ENCODE data around the gene UGT1A8.
"Not testable (repeated sequence)": the region's sequence is repeated elsewhere in the genome, so short reads cannot be mapped to it uniquely, and the experiment has no call there.

The UGT1A8 gene

GRCh38 chr2:233605680-233606079 lies 11.8 kb upstream of the UGT1A8 start:
- Histone ChIP-seq H3K9me3 (ENCODE audit: insufficient read depth, low read length) (peaks cover 11% of the 10 kb centered on the region; the same call in 1 of the 2 replicates), H3K36me3 (ENCODE audit: insufficient read depth, insufficient read length, low read length) (no peaks in the 10 kb centered on the region), H3K27me3 (ENCODE audit: insufficient read depth, insufficient read length) (no peaks in the 10 kb centered on the region), H3K9ac (ENCODE audit: insufficient read length, low read depth) (no peak overlapping the region), H3K4me3 (ENCODE audit: insufficient read length, low read depth) (no peak overlapping the region), H3K4me1 (ENCODE audit: insufficient read depth, insufficient read length) (no peaks in the 10 kb centered on the region)
- TF ChIP-seq SUZ12 (IDR thresholded peaks at IDR 0.05; ENCODE audit: extremely low read depth, insufficient read depth, insufficient read length) (no peak), ZNF274 (IDR thresholded peaks at IDR 0.05; ENCODE audit: low read depth, low read length) (no peak), YY1 (IDR thresholded peaks at IDR 0.05; ENCODE audit: insufficient read depth, insufficient read length) (no peak)
- DNase-seq (ENCODE audit: low read depth, low spot score): no peak

- H3K36me3 ChIP-seq (ENCODE audit: insufficient read depth, insufficient read length, low read length): no peaks in the 10 kb centered on the region
- H3K27me3 ChIP-seq (ENCODE audit: insufficient read depth, insufficient read length): no peaks in the 10 kb centered on the region
- DNase-seq (ENCODE audit: low read depth, low spot score): no peak
- H3K9ac ChIP-seq (ENCODE audit: insufficient read length, low read depth): no peak overlapping the region
- no peak overlapping the region for H3K4me3 ChIP-seq (ENCODE audit: insufficient read length, low read depth)
- no peaks in the 10 kb centered on the region for H3K4me1 ChIP-seq (ENCODE audit: insufficient read depth, insufficient read length)
- H3K9me3 ChIP-seq (ENCODE audit: insufficient read depth, low read length): peaks cover 9% of the 10 kb centered on the region; the same call in 1 of the 2 replicates
- no peak for TF ChIP-seq ZNF274 (IDR thresholded peaks at IDR 0.05; ENCODE audit: low read depth, low read length)
- no peak for TF ChIP-seq SUZ12 (IDR thresholded peaks at IDR 0.05; ENCODE audit: extremely low read depth, insufficient read depth, insufficient read length)
- no peak for TF ChIP-seq YY1 (IDR thresholded peaks at IDR 0.05; ENCODE audit: insufficient read depth, insufficient read length)
Observed at GRCh38 chr2:233611284-233611683, 6.1 kb upstream of the UGT1A8 start.

GRCh38 chr2:233620204-233620603 lies 2.8 kb downstream of the UGT1A8 start:
- DNase-seq (ENCODE audit: low read depth, low spot score): no peak
- Histone ChIP-seq H3K36me3 (ENCODE audit: insufficient read depth, insufficient read length, low read length) (no peaks in the 10 kb centered on the region), H3K4me3 (ENCODE audit: insufficient read length, low read depth) (no peak overlapping the region), H3K9ac (ENCODE audit: insufficient read length, low read depth) (no peak overlapping the region), H3K4me1 (ENCODE audit: insufficient read depth, insufficient read length) (no peaks in the 10 kb centered on the region), H3K9me3 (ENCODE audit: insufficient read depth, low read length) (no peaks in the 10 kb centered on the region), H3K27me3 (ENCODE audit: insufficient read depth, insufficient read length) (no peaks in the 10 kb centered on the region)
- TF ChIP-seq YY1 (IDR thresholded peaks at IDR 0.05; ENCODE audit: insufficient read depth, insufficient read length) (no peak), SUZ12 (IDR thresholded peaks at IDR 0.05; ENCODE audit: extremely low read depth, insufficient read depth, insufficient read length) (no peak), ZNF274 (IDR thresholded peaks at IDR 0.05; ENCODE audit: low read depth, low read length) (no peak)

GRCh38 chr2:233621863-233622262 lies 4.4 kb downstream of the UGT1A8 start:
- DNase-seq (ENCODE audit: low read depth, low spot score); H3K9ac ChIP-seq (ENCODE audit: insufficient read length, low read depth); H3K4me3 ChIP-seq (ENCODE audit: insufficient read length, low read depth); H3K4me1 ChIP-seq (ENCODE audit: insufficient read depth, insufficient read length); H3K36me3 ChIP-seq (ENCODE audit: insufficient read depth, insufficient read length, low read length); H3K9me3 ChIP-seq (ENCODE audit: insufficient read depth, low read length); H3K27me3 ChIP-seq (ENCODE audit: insufficient read depth, insufficient read length): not testable (repeated sequence)

- no peak overlapping the region for H3K9ac ChIP-seq (ENCODE audit: insufficient read length, low read depth)
- H3K27me3 ChIP-seq (ENCODE audit: insufficient read depth, insufficient read length): no peaks in the 10 kb centered on the region
- H3K9me3 ChIP-seq (ENCODE audit: insufficient read depth, low read length): peaks cover 14% of the 10 kb centered on the region; the same call in 1 of the 2 replicates
- H3K4me1 ChIP-seq (ENCODE audit: insufficient read depth, insufficient read length): no peaks in the 10 kb centered on the region
- no peak for DNase-seq (ENCODE audit: low read depth, low spot score)
- H3K36me3 ChIP-seq (ENCODE audit: insufficient read depth, insufficient read length, low read length): no peaks in the 10 kb centered on the region
- H3K4me3 ChIP-seq (ENCODE audit: insufficient read length, low read depth): no peak overlapping the region
- no peak for TF ChIP-seq ZNF274 (IDR thresholded peaks at IDR 0.05; ENCODE audit: low read depth, low read length)
- no peak for TF ChIP-seq YY1 (IDR thresholded peaks at IDR 0.05; ENCODE audit: insufficient read depth, insufficient read length)
- TF ChIP-seq SUZ12 (IDR thresholded peaks at IDR 0.05; ENCODE audit: extremely low read depth, insufficient read depth, insufficient read length): no peak
Observed at GRCh38 chr2:233627331-233628025, 10.0 kb downstream of the UGT1A8 start.

- not testable (repeated sequence) for H3K4me1 ChIP-seq (ENCODE audit: insufficient read depth, insufficient read length); H3K9ac ChIP-seq (ENCODE audit: insufficient read length, low read depth); DNase-seq (ENCODE audit: low read depth, low spot score); H3K4me3 ChIP-seq (ENCODE audit: insufficient read length, low read depth); H3K9me3 ChIP-seq (ENCODE audit: insufficient read depth, low read length); H3K27me3 ChIP-seq (ENCODE audit: insufficient read depth, insufficient read length); H3K36me3 ChIP-seq (ENCODE audit: insufficient read depth, insufficient read length, low read length)
Observed at GRCh38 chr2:233636306-233636705, 18.9 kb downstream of the UGT1A8 start, which contains the start of gene UGT1A10. TSS of gene UGT1A10 (plus strand) at chr2:233636448. CDS start at chr2:233636523, 75 bp downstream.

GRCh38 chr2:233638836-233639235 lies 21.4 kb downstream of the UGT1A8 start:
- Histone ChIP-seq H3K9me3 (ENCODE audit: insufficient read depth, low read length) (no peaks in the 10 kb centered on the region), H3K9ac (ENCODE audit: insufficient read length, low read depth) (no peak overlapping the region), H3K36me3 (ENCODE audit: insufficient read depth, insufficient read length, low read length) (no peaks in the 10 kb centered on the region), H3K4me1 (ENCODE audit: insufficient read depth, insufficient read length) (no peaks in the 10 kb centered on the region), H3K27me3 (ENCODE audit: insufficient read depth, insufficient read length) (no peaks in the 10 kb centered on the region), H3K4me3 (ENCODE audit: insufficient read length, low read depth) (no peak overlapping the region)
- DNase-seq (ENCODE audit: low read depth, low spot score): no peak
- TF ChIP-seq SUZ12 (IDR thresholded peaks at IDR 0.05; ENCODE audit: extremely low read depth, insufficient read depth, insufficient read length) (no peak), YY1 (IDR thresholded peaks at IDR 0.05; ENCODE audit: insufficient read depth, insufficient read length) (no peak), ZNF274 (IDR thresholded peaks at IDR 0.05; ENCODE audit: low read depth, low read length) (no peak)

All from NT2/D1 (cell line).